Measurements from ENCODE around the gene CTRB2.

DNA sequence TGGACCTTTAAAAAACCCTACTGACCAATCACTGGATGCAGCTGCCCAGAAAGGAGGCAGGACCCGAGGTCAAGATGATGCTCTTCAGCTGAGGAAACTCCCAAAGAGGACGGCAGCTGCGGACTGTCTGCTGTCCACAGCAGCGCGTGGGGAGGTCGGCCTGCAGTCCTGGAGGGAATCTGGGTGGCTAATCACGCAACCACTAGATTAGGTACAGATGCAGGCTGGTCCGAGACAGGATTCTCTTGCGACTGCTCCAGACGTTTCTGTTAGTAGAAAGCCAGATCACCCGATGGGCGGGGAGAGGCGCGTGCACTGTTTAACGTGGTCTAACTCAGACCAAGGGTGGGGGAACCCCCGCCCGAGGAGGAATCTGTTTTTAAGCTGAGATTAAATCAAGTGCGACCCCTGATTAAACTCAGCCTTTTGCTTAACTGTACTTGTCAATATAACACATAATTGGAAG, 8.8 kb downstream of the CTRB2 start:
- TF ChIP-seq CTCF (IDR thresholded peaks at IDR 0.05) (no peak), ZFX (IDR thresholded peaks at IDR 0.05; ENCODE audit: borderline replicate concordance) (no peak)
